ENCODE data around the gene TMIGD1. TPM values are rescaled to one million over a fixed set of nuclear protein-coding genes. Genes with fewer than 3 reads are reported as not detected.

The TMIGD1 gene
- total and polyA plus RNA-seq, 2 of the 13 experiments (the other 11 are each of a cell fraction or from before 2014, with no cell fraction given), result not detected

DNA sequence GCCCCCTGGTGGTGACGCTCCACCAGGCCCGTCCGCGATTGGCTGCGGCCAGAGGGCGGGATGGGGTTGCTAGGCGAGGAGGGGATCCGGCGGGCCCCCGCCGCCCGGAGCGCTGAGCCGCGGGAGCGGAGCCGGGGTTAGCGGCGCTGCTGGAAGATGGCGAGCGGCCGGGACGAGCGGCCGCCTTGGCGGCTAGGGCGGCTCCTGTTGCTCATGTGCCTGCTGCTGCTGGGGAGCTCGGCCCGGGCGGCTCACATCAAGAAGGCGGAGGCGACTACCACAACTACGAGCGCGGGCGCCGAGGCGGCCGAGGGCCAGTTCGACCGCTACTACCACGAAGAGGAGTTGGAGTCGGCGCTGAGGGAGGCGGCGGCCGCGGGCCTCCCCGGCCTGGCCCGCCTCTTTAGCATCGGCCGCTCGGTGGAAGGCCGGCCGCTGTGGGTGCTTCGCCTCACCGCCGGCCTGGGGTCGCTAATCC, 45.0 kb upstream of the TMIGD1 start, which contains the start of gene CPD (continued):
- TF ChIP-seq, protein P1, sequence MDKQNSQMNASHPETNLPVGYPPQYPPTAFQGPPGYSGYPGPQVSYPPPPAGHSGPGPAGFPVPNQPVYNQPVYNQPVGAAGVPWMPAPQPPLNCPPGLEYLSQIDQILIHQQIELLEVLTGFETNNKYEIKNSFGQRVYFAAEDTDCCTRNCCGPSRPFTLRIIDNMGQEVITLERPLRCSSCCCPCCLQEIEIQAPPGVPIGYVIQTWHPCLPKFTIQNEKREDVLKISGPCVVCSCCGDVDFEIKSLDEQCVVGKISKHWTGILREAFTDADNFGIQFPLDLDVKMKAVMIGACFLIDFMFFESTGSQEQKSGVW (CRISPR knock-in tag; IDR thresholded peaks at IDR 0.05; ENCODE audit: borderline replicate concordance), result 0 out of 2 replicates have a peak, but pooled peaks have one; percentile 30
- TF ChIP-seq KAT8 (CRISPR knock-in tag; IDR thresholded peaks at IDR 0.05) (peak; percentile 57; the same call in 1 of the 2 replicates), GLI4 (CRISPR knock-in tag; IDR thresholded peaks at IDR 0.05; ENCODE audit: borderline replicate concordance) (no peak), TEAD3 (CRISPR knock-in tag; optimal IDR thresholded peaks at IDR 0.05; ENCODE audit: borderline replicate concordance) (peak; percentile 58), ZNF550 (CRISPR knock-in tag; IDR thresholded peaks at IDR 0.05; ENCODE audit: borderline replicate concordance) (0 out of 2 replicates have a peak, but pooled peaks have one; percentile 52), NFKB2 (CRISPR knock-in tag; IDR thresholded peaks at IDR 0.05; ENCODE audit: borderline replicate concordance) (no peak; the same call in 1 of the 2 replicates), ZNF234 (CRISPR knock-in tag; conservative IDR thresholded peaks at IDR 0.05) (0 out of 2 replicates have a peak, but pooled peaks have one; percentile 47), CBFB (CRISPR knock-in tag; IDR thresholded peaks at IDR 0.05) (0 out of 2 replicates have a peak, but pooled peaks have one; percentile 66), ZNF367 (CRISPR knock-in tag; IDR thresholded peaks at IDR 0.05; ENCODE audit: borderline replicate concordance) (no peak; the same call in 1 of the 2 replicates), ZNF296 (CRISPR knock-in tag; conservative IDR thresholded peaks at IDR 0.05) (0 out of 2 replicates have a peak, but pooled peaks have one; percentile 50), POLR2AphosphoS5 (IDR thresholded peaks at IDR 0.05; ENCODE audit: low read depth, low read length) (peak; percentile 86), PITX1 (CRISPR knock-in tag; IDR thresholded peaks at IDR 0.05) (no peak)
- TF ChIP-seq, protein P2, sequence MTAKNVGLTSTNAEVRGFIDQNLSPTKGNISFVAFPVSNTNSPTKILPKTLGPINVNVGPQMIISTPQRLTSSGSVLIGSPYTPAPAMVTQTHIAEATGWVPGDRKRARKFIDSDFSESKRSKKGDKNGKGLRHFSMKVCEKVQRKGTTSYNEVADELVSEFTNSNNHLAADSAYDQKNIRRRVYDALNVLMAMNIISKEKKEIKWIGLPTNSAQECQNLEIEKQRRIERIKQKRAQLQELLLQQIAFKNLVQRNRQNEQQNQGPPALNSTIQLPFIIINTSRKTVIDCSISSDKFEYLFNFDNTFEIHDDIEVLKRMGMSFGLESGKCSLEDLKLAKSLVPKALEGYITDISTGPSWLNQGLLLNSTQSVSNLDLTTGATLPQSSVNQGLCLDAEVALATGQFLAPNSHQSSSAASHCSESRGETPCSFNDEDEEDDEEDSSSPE (CRISPR knock-in tag; IDR thresholded peaks at IDR 0.05), result peak; percentile 80
- TF ChIP-seq, protein P3, sequence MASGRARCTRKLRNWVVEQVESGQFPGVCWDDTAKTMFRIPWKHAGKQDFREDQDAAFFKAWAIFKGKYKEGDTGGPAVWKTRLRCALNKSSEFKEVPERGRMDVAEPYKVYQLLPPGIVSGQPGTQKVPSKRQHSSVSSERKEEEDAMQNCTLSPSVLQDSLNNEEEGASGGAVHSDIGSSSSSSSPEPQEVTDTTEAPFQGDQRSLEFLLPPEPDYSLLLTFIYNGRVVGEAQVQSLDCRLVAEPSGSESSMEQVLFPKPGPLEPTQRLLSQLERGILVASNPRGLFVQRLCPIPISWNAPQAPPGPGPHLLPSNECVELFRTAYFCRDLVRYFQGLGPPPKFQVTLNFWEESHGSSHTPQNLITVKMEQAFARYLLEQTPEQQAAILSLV (CRISPR knock-in tag; IDR thresholded peaks at IDR 0.05; ENCODE audit: borderline replicate concordance), result 0 out of 2 replicates have a peak, but pooled peaks have one; percentile 45
- TF ChIP-seq, protein P4, sequence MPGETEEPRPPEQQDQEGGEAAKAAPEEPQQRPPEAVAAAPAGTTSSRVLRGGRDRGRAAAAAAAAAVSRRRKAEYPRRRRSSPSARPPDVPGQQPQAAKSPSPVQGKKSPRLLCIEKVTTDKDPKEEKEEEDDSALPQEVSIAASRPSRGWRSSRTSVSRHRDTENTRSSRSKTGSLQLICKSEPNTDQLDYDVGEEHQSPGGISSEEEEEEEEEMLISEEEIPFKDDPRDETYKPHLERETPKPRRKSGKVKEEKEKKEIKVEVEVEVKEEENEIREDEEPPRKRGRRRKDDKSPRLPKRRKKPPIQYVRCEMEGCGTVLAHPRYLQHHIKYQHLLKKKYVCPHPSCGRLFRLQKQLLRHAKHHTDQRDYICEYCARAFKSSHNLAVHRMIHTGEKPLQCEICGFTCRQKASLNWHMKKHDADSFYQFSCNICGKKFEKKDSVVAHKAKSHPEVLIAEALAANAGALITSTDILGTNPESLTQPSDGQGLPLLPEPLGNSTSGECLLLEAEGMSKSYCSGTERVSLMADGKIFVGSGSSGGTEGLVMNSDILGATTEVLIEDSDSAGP (CRISPR knock-in tag; IDR thresholded peaks at IDR 0.05; ENCODE audit: borderline replicate concordance), result peak; percentile 97; the same call in 1 of the 2 replicates
- TF ChIP-seq, protein P5, sequence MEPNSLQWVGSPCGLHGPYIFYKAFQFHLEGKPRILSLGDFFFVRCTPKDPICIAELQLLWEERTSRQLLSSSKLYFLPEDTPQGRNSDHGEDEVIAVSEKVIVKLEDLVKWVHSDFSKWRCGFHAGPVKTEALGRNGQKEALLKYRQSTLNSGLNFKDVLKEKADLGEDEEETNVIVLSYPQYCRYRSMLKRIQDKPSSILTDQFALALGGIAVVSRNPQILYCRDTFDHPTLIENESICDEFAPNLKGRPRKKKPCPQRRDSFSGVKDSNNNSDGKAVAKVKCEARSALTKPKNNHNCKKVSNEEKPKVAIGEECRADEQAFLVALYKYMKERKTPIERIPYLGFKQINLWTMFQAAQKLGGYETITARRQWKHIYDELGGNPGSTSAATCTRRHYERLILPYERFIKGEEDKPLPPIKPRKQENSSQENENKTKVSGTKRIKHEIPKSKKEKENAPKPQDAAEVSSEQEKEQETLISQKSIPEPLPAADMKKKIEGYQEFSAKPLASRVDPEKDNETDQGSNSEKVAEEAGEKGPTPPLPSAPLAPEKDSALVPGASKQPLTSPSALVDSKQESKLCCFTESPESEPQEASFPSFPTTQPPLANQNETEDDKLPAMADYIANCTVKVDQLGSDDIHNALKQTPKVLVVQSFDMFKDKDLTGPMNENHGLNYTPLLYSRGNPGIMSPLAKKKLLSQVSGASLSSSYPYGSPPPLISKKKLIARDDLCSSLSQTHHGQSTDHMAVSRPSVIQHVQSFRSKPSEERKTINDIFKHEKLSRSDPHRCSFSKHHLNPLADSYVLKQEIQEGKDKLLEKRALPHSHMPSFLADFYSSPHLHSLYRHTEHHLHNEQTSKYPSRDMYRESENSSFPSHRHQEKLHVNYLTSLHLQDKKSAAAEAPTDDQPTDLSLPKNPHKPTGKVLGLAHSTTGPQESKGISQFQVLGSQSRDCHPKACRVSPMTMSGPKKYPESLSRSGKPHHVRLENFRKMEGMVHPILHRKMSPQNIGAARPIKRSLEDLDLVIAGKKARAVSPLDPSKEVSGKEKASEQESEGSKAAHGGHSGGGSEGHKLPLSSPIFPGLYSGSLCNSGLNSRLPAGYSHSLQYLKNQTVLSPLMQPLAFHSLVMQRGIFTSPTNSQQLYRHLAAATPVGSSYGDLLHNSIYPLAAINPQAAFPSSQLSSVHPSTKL (CRISPR knock-in tag; IDR thresholded peaks at IDR 0.05), result peak; percentile 42; the same call in 1 of the 2 replicates
- TF ChIP-seq, protein P6, sequence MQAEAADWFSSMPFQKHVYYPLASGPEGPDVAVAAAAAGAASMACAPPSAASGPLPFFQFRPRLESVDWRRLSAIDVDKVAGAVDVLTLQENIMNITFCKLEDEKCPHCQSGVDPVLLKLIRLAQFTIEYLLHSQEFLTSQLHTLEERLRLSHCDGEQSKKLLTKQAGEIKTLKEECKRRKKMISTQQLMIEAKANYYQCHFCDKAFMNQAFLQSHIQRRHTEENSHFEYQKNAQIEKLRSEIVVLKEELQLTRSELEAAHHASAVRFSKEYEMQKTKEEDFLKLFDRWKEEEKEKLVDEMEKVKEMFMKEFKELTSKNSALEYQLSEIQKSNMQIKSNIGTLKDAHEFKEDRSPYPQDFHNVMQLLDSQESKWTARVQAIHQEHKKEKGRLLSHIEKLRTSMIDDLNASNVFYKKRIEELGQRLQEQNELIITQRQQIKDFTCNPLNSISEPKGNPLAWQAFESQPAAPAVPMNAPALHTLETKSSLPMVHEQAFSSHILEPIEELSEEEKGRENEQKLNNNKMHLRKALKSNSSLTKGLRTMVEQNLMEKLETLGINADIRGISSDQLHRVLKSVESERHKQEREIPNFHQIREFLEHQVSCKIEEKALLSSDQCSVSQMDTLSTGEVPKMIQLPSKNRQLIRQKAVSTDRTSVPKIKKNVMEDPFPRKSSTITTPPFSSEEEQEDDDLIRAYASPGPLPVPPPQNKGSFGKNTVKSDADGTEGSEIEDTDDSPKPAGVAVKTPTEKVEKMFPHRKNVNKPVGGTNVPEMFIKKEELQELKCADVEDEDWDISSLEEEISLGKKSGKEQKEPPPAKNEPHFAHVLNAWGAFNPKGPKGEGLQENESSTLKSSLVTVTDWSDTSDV (CRISPR knock-in tag; IDR thresholded peaks at IDR 0.05), result 0 out of 2 replicates have a peak, but pooled peaks have one; percentile 4
